ENCODE data around the gene IL18BP. TPM values are rescaled to one million over a fixed set of nuclear protein-coding genes. Genes with fewer than 3 reads are reported as not detected.

Gene IL18BP
- total and polyA plus RNA-seq, 2 of the 13 experiments (the other 11 are each of a cell fraction or from before 2014, with no cell fraction given) = 4.1 to 12.8 TPM

GRCh38 chr11:71988050-71988449 lies 10.7 kb upstream of the IL18BP start:
- FAIRE-seq (no peak), ATAC-seq (no peak), DNase-seq (ENCODE audit: low spot score) (no peak)
- intact Hi-C loops (cut with micrococcal nuclease; ENCODE audit: unreplicated experiment) (no loop called here), in situ Hi-C loops (cut with HindIII; ENCODE audit: extremely low pct_ligation_motif_present, low pct_unique_long_range_greater_than_20kb) (no loop called here)
- Histone ChIP-seq H3K4me1 (ENCODE audit: insufficient read depth, low read length) (no peaks in the 10 kb centered on the region), H4K20me1 (ENCODE audit: insufficient read depth, low read length) (no peaks in the 10 kb centered on the region), H3K79me2 (ENCODE audit: insufficient read depth, low read length) (no peaks in the 10 kb centered on the region), H3K9ac (ENCODE audit: insufficient read depth, low read depth, low read length) (no peak overlapping the region), H3K36me3 (replicated peaks in 1 of 2; ENCODE audit: control insufficient read depth in 1 of 2, insufficient read depth in 2 of 2, low read length in 2 of 2) (peaks cover 13 to 44% of the 10 kb centered on the region in 2 experiments), H2AFZ (ENCODE audit: low read length) (no peak overlapping the region), H3K4me3 (replicated peaks in 1 of 3; ENCODE audit: insufficient read depth in 1 of 3, low read depth in 2 of 3, low read length in 3 of 3) (no peak overlapping the region), H3K9me3 (ENCODE audit: low read length) (no peaks in the 10 kb centered on the region), H3K27ac (ENCODE audit: extremely low read length, insufficient read depth, low read length) (no peak overlapping the region), H3K4me2 (ENCODE audit: low read depth, low read length) (no peak overlapping the region), H3K27me3 (ENCODE audit: control insufficient read depth in 1 of 2, insufficient read depth in 2 of 2, low read length in 2 of 2) (no peaks in the 10 kb centered on the region)
- ChIA-PET POLR2A (no interaction called here), CTCF (ENCODE audit: low intra/inter-chr PET ratio, low total read pairs) (no interaction called here)
- WGBS (ENCODE audit: low lambda C conversion rate) = 92% methylated on average over 3 of the region's 3 CpGs
- no peak for TF ChIP-seq ZNF580 (CRISPR knock-in tag; IDR thresholded peaks at IDR 0.05; ENCODE audit: borderline replicate concordance, low read depth)
- TF ChIP-seq ZNF713 (CRISPR knock-in tag; IDR thresholded peaks at IDR 0.05) = no peak
- TF ChIP-seq SALL2 (CRISPR knock-in tag; IDR thresholded peaks at IDR 0.05) = no peak
- TF ChIP-seq SMC3 (IDR thresholded peaks at IDR 0.05; ENCODE audit: low read length) = no peak
- TF ChIP-seq REXO4 (CRISPR knock-in tag; IDR thresholded peaks at IDR 0.05; ENCODE audit: borderline replicate concordance) = no peak
- no peak for TF ChIP-seq KAT2B (IDR thresholded peaks at IDR 0.05; ENCODE audit: borderline replicate concordance, low read depth, low read length)
- TF ChIP-seq GLI4 (CRISPR knock-in tag; IDR thresholded peaks at IDR 0.05; ENCODE audit: borderline replicate concordance) = no peak
- no peak for TF ChIP-seq ZNF343 (CRISPR knock-in tag; IDR thresholded peaks at IDR 0.05)
- no peak for TF ChIP-seq ZNF850 (CRISPR knock-in tag; conservative IDR thresholded peaks at IDR 0.05)
- TF ChIP-seq XBP1 (CRISPR knock-in tag; IDR thresholded peaks at IDR 0.05) = no peak
- TF ChIP-seq FOXO4 (CRISPR knock-in tag; conservative IDR thresholded peaks at IDR 0.05) = no peak
- no peak for TF ChIP-seq ZNF234 (CRISPR knock-in tag; conservative IDR thresholded peaks at IDR 0.05)
- TF ChIP-seq MAFF (IDR thresholded peaks at IDR 0.05; ENCODE audit: low read depth, low read length) = no peak
- TF ChIP-seq, protein P1, sequence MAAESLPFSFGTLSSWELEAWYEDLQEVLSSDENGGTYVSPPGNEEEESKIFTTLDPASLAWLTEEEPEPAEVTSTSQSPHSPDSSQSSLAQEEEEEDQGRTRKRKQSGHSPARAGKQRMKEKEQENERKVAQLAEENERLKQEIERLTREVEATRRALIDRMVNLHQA (CRISPR knock-in tag; IDR thresholded peaks at IDR 0.05) = no peak
- TF ChIP-seq GATA4 (IDR thresholded peaks at IDR 0.05; ENCODE audit: borderline replicate concordance, low read depth) = no peak
- TF ChIP-seq, protein P2, sequence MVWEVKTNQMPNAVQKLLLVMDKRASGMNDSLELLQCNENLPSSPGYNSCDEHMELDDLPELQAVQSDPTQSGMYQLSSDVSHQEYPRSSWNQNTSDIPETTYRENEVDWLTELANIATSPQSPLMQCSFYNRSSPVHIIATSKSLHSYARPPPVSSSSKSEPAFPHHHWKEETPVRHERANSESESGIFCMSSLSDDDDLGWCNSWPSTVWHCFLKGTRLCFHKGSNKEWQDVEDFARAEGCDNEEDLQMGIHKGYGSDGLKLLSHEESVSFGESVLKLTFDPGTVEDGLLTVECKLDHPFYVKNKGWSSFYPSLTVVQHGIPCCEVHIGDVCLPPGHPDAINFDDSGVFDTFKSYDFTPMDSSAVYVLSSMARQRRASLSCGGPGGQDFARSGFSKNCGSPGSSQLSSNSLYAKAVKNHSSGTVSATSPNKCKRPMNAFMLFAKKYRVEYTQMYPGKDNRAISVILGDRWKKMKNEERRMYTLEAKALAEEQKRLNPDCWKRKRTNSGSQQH (CRISPR knock-in tag; IDR thresholded peaks at IDR 0.05; ENCODE audit: low read depth) = no peak
- TF ChIP-seq ZNF484 (CRISPR knock-in tag; IDR thresholded peaks at IDR 0.05; ENCODE audit: borderline replicate concordance, low read depth) = no peak
- no TSS peak for BruUV-seq (replicated peaks)
